GM23338 (cell line): ENCODE results near the gene ISG15. TPM values are rescaled to one million over a fixed set of nuclear protein-coding genes. Genes with fewer than 3 reads are reported as not detected.

Experiments used
- ATAC-seq: fragments of 200-7000 bp; cut with Tn5 transposase; 3 replicates; pipeline ENCODE4 v1.9.1; 2020
- DNase-seq: peaks from one replicate; pipeline ENCODE4 v3.0.0-alpha.2; 2015; ENCODE audit warnings: low spot score
- H2AFZ ChIP-seq: fragments of 200-600 bp; sonication (generic); 2 replicates; pipeline ENCODE4 v1.8.0; 2016; ENCODE audit warnings: antibody characterized with exemption, mild to moderate bottlenecking, moderate library complexity
- H3F3A ChIP-seq: fragments of 200-600 bp; sonication (generic); replicated peaks from 2 replicates; pipeline ENCODE4 v1.8.0; 2017; ENCODE audit warnings: antibody characterized with exemption, mixed run types, low read depth
- H3K27ac ChIP-seq: fragments of 200-600 bp; sonication (generic); 2 replicates; pipeline ENCODE4 v1.6.1; 2016; ENCODE audit warnings: low read depth
- H3K27me3 ChIP-seq: fragments of 200-600 bp; sonication (generic); 2 replicates; pipeline ENCODE4 v1.8.0; 2016; ENCODE audit warnings: mild to moderate bottlenecking, mixed run types, moderate library complexity; ENCODE audit not compliant: insufficient read depth
- H3K36me3 ChIP-seq: fragments of 200-600 bp; sonication (generic); 2 replicates; pipeline ENCODE4 v1.8.0; 2016; ENCODE audit warnings: mild to moderate bottlenecking; ENCODE audit not compliant: insufficient read depth
- H3K4me1 ChIP-seq: fragments of 200-600 bp; sonication (generic); 2 replicates; pipeline ENCODE4 v1.8.0; 2016; ENCODE audit warnings: mild to moderate bottlenecking, moderate library complexity; ENCODE audit not compliant: insufficient read depth
- H3K4me2 ChIP-seq: fragments of 200-600 bp; sonication (generic); 2 replicates; pipeline ENCODE4 v1.7.1; 2017; ENCODE audit warnings: mixed run types
- H3K4me3 ChIP-seq: fragments of 200-600 bp; sonication (generic); 2 replicates; pipeline ENCODE4 v1.6.1; 2016; ENCODE audit warnings: mixed run types
- H3K79me2 ChIP-seq: fragments of 200-600 bp; sonication (generic); replicated peaks from 2 replicates; pipeline ENCODE4 v1.8.0; 2017; ENCODE audit warnings: mild to moderate bottlenecking; ENCODE audit not compliant: insufficient read depth
- H3K9me2 ChIP-seq: fragments of 200-600 bp; sonication (generic); 2 replicates; pipeline ENCODE4 v1.8.0; 2017; ENCODE audit not compliant: insufficient read depth
- H4K20me1 ChIP-seq: fragments of 200-600 bp; sonication (generic); replicated peaks from 2 replicates; pipeline ENCODE4 v1.8.0; 2017; ENCODE audit warnings: mild to moderate bottlenecking; ENCODE audit not compliant: insufficient read depth
- H3K27ac Mint-ChIP-seq: 2 replicates; pipeline ENCODE4 v1.8.0; 2020; ENCODE audit warnings: inconsistent platforms, mild to moderate bottlenecking, moderate library complexity, mixed read lengths
- H3K27me3 Mint-ChIP-seq: 3 replicates; pipeline ENCODE4 v1.8.0; 2022; ENCODE audit warnings: low read depth, mild to moderate bottlenecking, moderate library complexity, mixed read lengths, inconsistent platforms; ENCODE audit not compliant: insufficient read depth, poor library complexity
- H3K36me3 Mint-ChIP-seq: 3 replicates; pipeline ENCODE4 v1.8.0; 2021; ENCODE audit warnings: low read depth, mild to moderate bottlenecking, inconsistent platforms, moderate library complexity, mixed read lengths
- H3K4me1 Mint-ChIP-seq: 3 replicates; pipeline ENCODE4 v1.8.0; 2020; ENCODE audit warnings: mild to moderate bottlenecking, inconsistent platforms, mixed read lengths
- H3K4me3 Mint-ChIP-seq: 3 replicates; pipeline ENCODE4 v1.8.0; 2021; ENCODE audit warnings: moderate library complexity, mild to moderate bottlenecking, inconsistent platforms, mixed read lengths
- H3K9me3 Mint-ChIP-seq: 3 replicates; pipeline ENCODE4 v1.8.0; 2020; ENCODE audit warnings: moderate library complexity, mild to moderate bottlenecking, inconsistent platforms, mixed read lengths
- CTCF ChIP-seq, 2 experiments: fragments of 200-600 bp in 1 of 2; sonication (generic) in 1 of 2; conservative IDR thresholded peaks; 2 replicates each; pipeline versions ENCODE4 v1.5.1 to v1.6.1; 2016 to 2017; ENCODE audit warnings: antibody characterized with exemption in 2 of 2, low read depth in 2 of 2, mild to moderate bottlenecking in 2 of 2, moderate library complexity in 1 of 2
- EZH2 ChIP-seq: fragments of 200-600 bp; sonication (generic); IDR thresholded peaks from one replicate; pipeline ENCODE4 v1.8.0; 2017; ENCODE audit warnings: antibody characterized with exemption, mild to moderate bottlenecking, low read depth; ENCODE audit not compliant: unreplicated experiment
- EZH2phosphoT487 ChIP-seq: fragments of 200-600 bp; sonication (generic); IDR thresholded peaks from one replicate; pipeline ENCODE4 v1.8.1; 2018; ENCODE audit warnings: antibody characterized with exemption; ENCODE audit not compliant: unreplicated experiment
- ZNF462 ChIP-seq: fragments of 250-450 bp; sonication (Bioruptor Pico); IDR thresholded peaks from 2 replicates; pipeline ENCODE4 v1.5.0; 2020; ENCODE audit warnings: mild to moderate bottlenecking, moderate library complexity
- polyA plus RNA-seq: library from polyadenylated mRNA; unstranded; fragments of >200 nt; fragmentation: Nextera tagmentation; extraction: Ambion mirVana; gene quantifications from 2 replicates; pipeline ENCODE4 v1.2.1, GENCODE V29; 2016
- total RNA-seq: library from RNA; depleted of rRNA; stranded (reverse); fragments of >200 nt; shearing (Covaris generic); gene quantifications from 2 replicates; pipeline ENCODE4 v1.2.3, GENCODE V29; 2014

The ISG15 gene
- total and polyA plus RNA-seq, 2 experiments from 2014 or later: 52.9 to 101 TPM

- H3K4me2 ChIP-seq: peak overlapping the region; percentile 82; the same call in 1 of the 2 replicates
- H3K9me2 ChIP-seq: no peaks in the 10 kb centered on the region
- H3K4me3 Mint-ChIP-seq: no peak overlapping the region
- H3K79me2 ChIP-seq: no peaks in the 10 kb centered on the region
- H3K4me3 ChIP-seq: no peak overlapping the region; the same call in 1 of the 2 replicates
- H3F3A ChIP-seq: peaks cover 6% of the 10 kb centered on the region; the same call in 1 of the 2 replicates
- no peak overlapping the region for H3K27ac ChIP-seq
- H3K27me3 ChIP-seq: peaks cover 91% of the 10 kb centered on the region
- H3K27ac Mint-ChIP-seq: no peak overlapping the region
- peak; percentile 1; the same call in 2 of the 3 replicates for ATAC-seq
- peaks cover 9% of the 10 kb centered on the region for H3K9me3 Mint-ChIP-seq
- H3K27me3 Mint-ChIP-seq: peaks cover 74% of the 10 kb centered on the region
- H4K20me1 ChIP-seq: no peaks in the 10 kb centered on the region
- H3K4me1 ChIP-seq: peaks cover 8% of the 10 kb centered on the region
- no peak overlapping the region for H2AFZ ChIP-seq
- no peak for DNase-seq
- peaks cover under 1% of the 10 kb centered on the region for H3K36me3 Mint-ChIP-seq
- no peaks in the 10 kb centered on the region for H3K36me3 ChIP-seq
- H3K4me1 Mint-ChIP-seq: peaks cover 5% of the 10 kb centered on the region
- TF ChIP-seq CTCF (conservative IDR thresholded peaks at IDR 0.05; ENCODE audit: low read depth in 2 of 2) (no peak), EZH2 (peak; percentile 14)
Observed at GRCh38 chr1:997713-997992, 15.6 kb upstream of the ISG15 start.

- Mint-ChIP-seq H3K27me3 (peaks cover 75% of the 10 kb centered on the region), H3K36me3 (no peaks in the 10 kb centered on the region; the same call in 2 of the 3 replicates), H3K4me1 (peaks cover 5% of the 10 kb centered on the region), H3K27ac (no peak overlapping the region), H3K9me3 (peaks cover 4% of the 10 kb centered on the region; the same call in 2 of the 3 replicates), H3K4me3 (peak overlapping the region; percentile 53; the same call in 2 of the 3 replicates)
- no peaks in the 10 kb centered on the region for H4K20me1 ChIP-seq
- TF ChIP-seq EZH2phosphoT487 (peak; percentile 66), EZH2 (peak; percentile 74), CTCF (conservative IDR thresholded peaks at IDR 0.05; ENCODE audit: low read depth in 2 of 2) (0 out of 4 replicates have a peak, but pooled peaks of 1 of the 2 experiments have one; percentile 16), ZNF462 (no peak)
- H3K4me1 ChIP-seq: peaks cover 8% of the 10 kb centered on the region
- DNase-seq (peak; percentile 75), ATAC-seq (peak; percentile 3)
- H3K79me2 ChIP-seq: no peaks in the 10 kb centered on the region
- no peaks in the 10 kb centered on the region for H3K9me2 ChIP-seq
- H3K4me3 ChIP-seq: peak overlapping the region; percentile 71
- H2AFZ ChIP-seq: no peak overlapping the region
- H3K36me3 ChIP-seq: no peaks in the 10 kb centered on the region
- H3K27ac ChIP-seq: no peak overlapping the region
- H3F3A ChIP-seq: peaks cover 6% of the 10 kb centered on the region; the same call in 1 of the 2 replicates
- peak overlapping the region; percentile 82 for H3K4me2 ChIP-seq
- H3K27me3 ChIP-seq: peaks cover 93% of the 10 kb centered on the region
Observed at GRCh38 chr1:997993-998744, 15.1 kb upstream of the ISG15 start.
